ENCODE measurements around the gene NUDT16.

NUDT16 gene

GRCh38 chr3:131386429-131387165 is 5.0 kb downstream of the NUDT16 start:
- no peak for DNase-seq

- DNase-seq = no peak
Measured at GRCh38 chr3:131387796-131388489, 6.4 kb downstream of the NUDT16 start.

- DNase-seq = no peak
Measured at GRCh38 chr3:131388490-131388799, 6.9 kb downstream of the NUDT16 start.

- no peak for DNase-seq
Measured at GRCh38 chr3:131390331-131390730, 8.8 kb downstream of the NUDT16 start.

GRCh38 chr3:131393051-131393450 is 11.5 kb downstream of the NUDT16 start:
- no peak for DNase-seq

GRCh38 chr3:131393868-131394267 is 12.3 kb downstream of the NUDT16 start:
- no peak for DNase-seq

- DNase-seq = no peak
Measured at GRCh38 chr3:131394400-131394799, 12.8 kb downstream of the NUDT16 start.

GRCh38 chr3:131396170-131396569 is 14.6 kb downstream of the NUDT16 start:
- no peak for DNase-seq

GRCh38 chr3:131397889-131398288 is 16.3 kb downstream of the NUDT16 start:
- no peak for DNase-seq

GRCh38 chr3:131401978-131402377 is 20.4 kb downstream of the NUDT16 start:
- DNase-seq = no peak

- DNase-seq = no peak
Measured at GRCh38 chr3:131402391-131403039, 20.9 kb downstream of the NUDT16 start.

GRCh38 chr3:131403216-131403895 is 21.8 kb downstream of the NUDT16 start:
- no peak for DNase-seq

GRCh38 chr3:131405411-131405810 is 23.8 kb downstream of the NUDT16 start:
- no peak for DNase-seq

- no peak for DNase-seq
Measured at GRCh38 chr3:131406274-131406673, 24.7 kb downstream of the NUDT16 start.

GRCh38 chr3:131417751-131418150 is 36.2 kb downstream of the NUDT16 start:
- no peak for DNase-seq

GRCh38 chr3:131421301-131421700 is 39.7 kb downstream of the NUDT16 start:
- no peak for DNase-seq

GRCh38 chr3:131421957-131422498 is 40.5 kb downstream of the NUDT16 start:
- no peak for DNase-seq

GRCh38 chr3:131427226-131427625 is 45.7 kb downstream of the NUDT16 start:
- DNase-seq = no peak

GRCh38 chr3:131431754-131432153 is 50.2 kb downstream of the NUDT16 start:
- DNase-seq = no peak

GRCh38 chr3:131432441-131432840 is 50.9 kb downstream of the NUDT16 start:
- no peak for DNase-seq

- no peak for DNase-seq
Measured at GRCh38 chr3:131435000-131435399, 53.4 kb downstream of the NUDT16 start.

Data from SW 1271 (cell line).